Keratinocyte (primary cell): ENCODE measurements around the gene ACOT9. TPM values are rescaled to one million over a fixed set of nuclear protein-coding genes. Genes with fewer than 3 reads are reported as not detected.
"Not testable (repeated sequence)": the region's sequence is repeated elsewhere in the genome, so short reads cannot be mapped to it uniquely, and the experiment has no call there.

Source experiments
- DNase-seq: peaks from one replicate; pipeline ENCODE4 v3.0.0-alpha.2; 2011; ENCODE audit warnings: low read depth, missing footprints, low spot score
- FAIRE-seq: peaks from 2 replicates; lab custom pipeline; 2011; peaks lifted over from hg19 to GRCh38; lab: Jason Lieb, UNC
- H2AFZ ChIP-seq: 2 replicates; pipeline ENCODE4 v1.6.0; 2012; ENCODE audit warnings: low read length, control low read depth, inconsistent platforms; ENCODE audit not compliant: control insufficient read depth
- H3K27ac ChIP-seq: 2 replicates; pipeline ENCODE4 v1.5.1; 2011; ENCODE audit warnings: low read length; ENCODE audit not compliant: control insufficient read depth, insufficient read depth
- H3K27me3 ChIP-seq: 3 replicates; pipeline ENCODE4 v1.6.0; 2011; ENCODE audit warnings: low read length; ENCODE audit not compliant: control insufficient read depth, insufficient read depth; ENCODE audit errors: extremely low read depth
- H3K36me3 ChIP-seq, 2 experiments: 2 replicates in 1 of 2; 3 replicates in 1 of 2; pipeline ENCODE4 v1.5.1; 2011; ENCODE audit warnings: low read length in 2 of 2, mild to moderate bottlenecking in 1 of 2; ENCODE audit not compliant: control insufficient read depth in 2 of 2, insufficient read depth in 2 of 2; ENCODE audit errors: extremely low read depth in 1 of 2
- H3K4me1 ChIP-seq: 3 replicates; pipeline ENCODE4 v1.5.1; 2011; ENCODE audit warnings: low read length; ENCODE audit not compliant: control insufficient read depth, insufficient read depth; ENCODE audit errors: extremely low read depth
- H3K4me2 ChIP-seq: 3 replicates; pipeline ENCODE4 v1.6.0; 2011; ENCODE audit warnings: low read depth, low read length; ENCODE audit not compliant: control insufficient read depth, insufficient read depth; ENCODE audit errors: extremely low read depth
- H3K4me3 ChIP-seq, 3 experiments: fragments of 200-600 bp in 1 of 3; sonication (generic) in 1 of 3; 2 replicates in 2 of 3; 3 replicates in 1 of 3; pipeline ENCODE4 v1.5.1; 2011 to 2016; ENCODE audit warnings: low read length in 3 of 3, mild to moderate bottlenecking in 3 of 3, control low read depth in 2 of 3, inconsistent platforms in 1 of 3, low read depth in 1 of 3, mixed read lengths in 1 of 3, mixed run types in 1 of 3, moderate library complexity in 1 of 3; ENCODE audit not compliant: control insufficient read depth in 2 of 3, insufficient read depth in 2 of 3; ENCODE audit errors: extremely low read depth in 1 of 3
- H3K79me2 ChIP-seq: 2 replicates; pipeline ENCODE4 v1.6.0; 2012; ENCODE audit warnings: low read length; ENCODE audit not compliant: control insufficient read depth, insufficient read depth
- H3K9ac ChIP-seq: 3 replicates; pipeline ENCODE4 v1.6.0; 2011; ENCODE audit warnings: low read length; ENCODE audit not compliant: control insufficient read depth, insufficient read depth; ENCODE audit errors: extremely low read depth
- H3K9me1 ChIP-seq: 3 replicates; pipeline ENCODE4 v1.6.0; 2011; ENCODE audit warnings: low read length; ENCODE audit not compliant: control insufficient read depth, insufficient read depth; ENCODE audit errors: extremely low read depth
- H3K9me3 ChIP-seq: 2 replicates; pipeline ENCODE4 v1.5.1; 2012; ENCODE audit warnings: low read depth, low read length; ENCODE audit not compliant: control insufficient read depth
- H4K20me1 ChIP-seq: 3 replicates; pipeline ENCODE4 v1.6.0; 2011; ENCODE audit warnings: low read length; ENCODE audit not compliant: control insufficient read depth, insufficient read depth; ENCODE audit errors: extremely low read depth
- CTCF ChIP-seq, 3 experiments: IDR thresholded peaks in 1 of 3; conservative IDR thresholded peaks in 1 of 3; optimal IDR thresholded peaks in 1 of 3; 2 replicates in 2 of 3; 3 replicates in 1 of 3; pipeline versions ENCODE3 to v1.5.1; 2011; ENCODE audit warnings: low read length in 3 of 3, mild to moderate bottlenecking in 3 of 3, moderate library complexity in 2 of 3, control low read depth in 1 of 3, inconsistent platforms in 1 of 3; ENCODE audit not compliant: insufficient read depth in 2 of 3; ENCODE audit errors: extremely low read depth in 1 of 3
- EZH2 ChIP-seq: IDR thresholded peaks from one replicate; pipeline ENCODE4 v1.6.1; 2012; ENCODE audit warnings: inconsistent platforms, mild to moderate bottlenecking, low read length, moderate library complexity
- dilution Hi-C: fragments of 300-500 bp; cut with MboI; formaldehyde crosslinking; loops from one replicate; pipeline ENCODE4 v1.7.0; 2020; ENCODE audit warnings: low sequenced_read_pairs; ENCODE audit not compliant: extremely low pct_ligation_motif_present
- polyA plus RNA-seq, 5 experiments: library from polyadenylated mRNA; depleted of rRNA in 3 of 5; stranded (reverse) in 3 of 5; stranded (forward) in 1 of 5; unstranded in 1 of 5; fragments of >200 nt; gene quantifications; 1 replicate in 1 of 5; 2 replicates in 3 of 5; 3 replicates in 1 of 5; pipeline versions ENCODE4 v1.2.1 to v1.2.3, GENCODE V29; 2011 to 2012; ENCODE audit warnings: missing spikeins in 2 of 5, low read depth in 1 of 5, low replicate concordance in 1 of 5

Gene ACOT9
- polyA plus RNA-seq, 1 donor (not counting 4 experiments of a cell fraction or from before 2014, with no cell fraction given), result 91.9 TPM

DNA sequence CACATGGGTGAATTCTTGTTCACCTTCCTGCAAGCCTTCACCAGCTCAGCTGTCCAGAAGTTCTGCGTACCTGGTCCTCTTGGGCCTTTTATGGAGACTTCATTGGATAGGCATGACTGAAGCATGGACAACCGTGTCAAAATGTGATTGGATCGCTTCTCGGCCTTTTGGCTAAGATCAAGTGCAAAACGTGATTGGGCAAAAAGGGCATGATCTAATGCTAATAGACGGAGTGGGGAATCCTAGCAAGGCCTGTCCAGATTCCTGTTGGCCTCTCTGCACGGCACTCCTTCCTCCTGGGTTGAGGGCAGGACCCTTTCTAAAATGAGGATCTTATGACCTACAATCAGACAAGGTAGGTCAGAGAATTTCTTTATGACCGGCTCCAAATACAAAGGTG, 50.9 kb downstream of the ACOT9 start:
- Histone ChIP-seq H3K4me1 (no peaks in the 10 kb centered on the region), H4K20me1 (no peaks in the 10 kb centered on the region), H3K36me3 (no peaks in the 10 kb centered on the region), H2AFZ (no peak overlapping the region), H3K4me3 (no peak overlapping the region), H3K79me2 (no peaks in the 10 kb centered on the region), H3K9ac (no peak overlapping the region), H3K4me2 (no peak overlapping the region), H3K27me3 (no peaks in the 10 kb centered on the region), H3K27ac (no peak overlapping the region), H3K9me1 (no peaks in the 10 kb centered on the region), H3K9me3 (no peaks in the 10 kb centered on the region)
- TF ChIP-seq CTCF (optimal IDR thresholded peaks at IDR 0.05 in 1 of 3, IDR thresholded peaks at IDR 0.05 in 1 of 3, conservative IDR thresholded peaks at IDR 0.05 in 1 of 3; ENCODE audit: extremely low read depth in 1 of 3, insufficient read depth in 2 of 3, low read length in 3 of 3) (no peak), EZH2 (no peak)
- DNase-seq, result no peak
- FAIRE-seq, result no peak
- dilution Hi-C loops, result no loop called here

- H3K9me3 ChIP-seq, H4K20me1 ChIP-seq, H3K4me2 ChIP-seq, FAIRE-seq, H3K79me2 ChIP-seq, H2AFZ ChIP-seq, dilution Hi-C loops, H3K4me3 ChIP-seq, H3K4me1 ChIP-seq, H3K9me1 ChIP-seq, H3K36me3 ChIP-seq, H3K27me3 ChIP-seq, H3K27ac ChIP-seq, H3K9ac ChIP-seq, DNase-seq: not testable (repeated sequence)
Observed at GRCh38 chrX:23676486-23676885, 66.6 kb downstream of the ACOT9 start.

GRCh38 chrX:23673108-23673507, 70.0 kb downstream of the ACOT9 start:
- DNase-seq (no peak), FAIRE-seq (no peak)
- Histone ChIP-seq H3K79me2 (peaks cover 11% of the 10 kb centered on the region), H3K4me1 (peaks cover 3% of the 10 kb centered on the region), H3K4me3 (no peak overlapping the region), H3K4me2 (no peak overlapping the region), H4K20me1 (no peaks in the 10 kb centered on the region), H3K9me1 (no peaks in the 10 kb centered on the region), H3K9ac (no peak overlapping the region), H2AFZ (no peak overlapping the region), H3K27ac (no peak overlapping the region), H3K36me3 (peaks cover 0 to 2% of the 10 kb centered on the region in 2 experiments), H3K27me3 (no peaks in the 10 kb centered on the region), H3K9me3 (no peaks in the 10 kb centered on the region)
- no peak for TF ChIP-seq EZH2
- no peak for TF ChIP-seq CTCF (optimal IDR thresholded peaks at IDR 0.05 in 1 of 3, IDR thresholded peaks at IDR 0.05 in 1 of 3, conservative IDR thresholded peaks at IDR 0.05 in 1 of 3; ENCODE audit: extremely low read depth in 1 of 3, insufficient read depth in 2 of 3, low read length in 3 of 3)
- dilution Hi-C loops, result no loop called here
